Caco-2 (cell line): Measurements from ENCODE around the gene RBFOX1. TPM values are rescaled to one million over a fixed set of nuclear protein-coding genes. Genes with fewer than 3 reads are reported as not detected.

Experiments used
- BruUV-seq: library from RNA; stranded (reverse); fragments of 400-500 nt; replicated peaks from 2 replicates; lab custom pipeline; 2021; lab: Mats Ljungman, UMichigan
- CTCF ChIA-PET: fragments of 300-600 bp; sonication (Branson Sonifier 250); formaldehyde crosslinking; loops from one replicate; lab custom pipeline; 2022; ENCODE audit warnings: antibody characterized with exemption; lab: Charles Lee
- POLR2A ChIA-PET: fragments of 300-600 bp; sonication (Branson Sonifier 250); formaldehyde crosslinking; loops from one replicate; lab custom pipeline; 2022; ENCODE audit warnings: antibody characterized with exemption; lab: Charles Lee
- DNase-seq, 2 experiments: peaks; one replicate each; pipeline versions ENCODE4 v3.0.0 to v3.0.0-alpha.2; 2020 to 2022
- H3K27me3 ChIP-seq: replicated peaks from 2 replicates; pipeline ENCODE4 v1.6.0; 2011; ENCODE audit warnings: low read length; ENCODE audit not compliant: control insufficient read depth, insufficient read depth
- H3K36me3 ChIP-seq: 2 replicates; pipeline ENCODE4 v1.5.1; 2011; ENCODE audit warnings: low read length; ENCODE audit not compliant: control insufficient read depth, insufficient read depth
- H3K4me1 ChIP-seq: fragments of 250-450 bp; sonication (Bioruptor Pico); 2 replicates; pipeline ENCODE4 v1.5.1; 2020; ENCODE audit warnings: mild to moderate bottlenecking
- H3K4me3 ChIP-seq: 2 replicates; pipeline ENCODE4 v1.5.1; 2011; ENCODE audit warnings: low read depth, mild to moderate bottlenecking, control low read depth, low read length
- H3K9me3 ChIP-seq: fragments of 250-450 bp; sonication (Bioruptor Pico); 2 replicates; pipeline ENCODE4 v1.5.1; 2020; ENCODE audit warnings: mild to moderate bottlenecking, moderate library complexity
- H3K27ac Mint-ChIP-seq: one replicate; pipeline ENCODE4 v1.8.0; 2022; ENCODE audit warnings: mixed read lengths; ENCODE audit not compliant: unreplicated experiment
- H3K27me3 Mint-ChIP-seq: one replicate; pipeline ENCODE4 v1.8.0; 2022; ENCODE audit warnings: mixed read lengths; ENCODE audit not compliant: insufficient read depth, unreplicated experiment
- H3K36me3 Mint-ChIP-seq: one replicate; pipeline ENCODE4 v1.8.0; 2022; ENCODE audit warnings: mild to moderate bottlenecking, mixed read lengths; ENCODE audit not compliant: insufficient read depth, unreplicated experiment
- H3K4me1 Mint-ChIP-seq: one replicate; pipeline ENCODE4 v1.8.0; 2022; ENCODE audit warnings: low read depth, mixed read lengths; ENCODE audit not compliant: unreplicated experiment
- H3K4me3 Mint-ChIP-seq: one replicate; pipeline ENCODE4 v1.8.0; 2022; ENCODE audit warnings: mild to moderate bottlenecking, moderate library complexity, mixed read lengths; ENCODE audit not compliant: unreplicated experiment
- H3K9me3 Mint-ChIP-seq: one replicate; pipeline ENCODE4 v1.8.0; 2022; ENCODE audit warnings: mixed read lengths; ENCODE audit not compliant: unreplicated experiment
- CTCF ChIP-seq, 2 experiments: fragments of 200-600 bp in 1 of 2; IDR thresholded peaks; 1 replicate in 1 of 2; 2 replicates in 1 of 2; pipeline versions ENCODE4 v1.5.1 to v1.8.0; 2011 to 2022; ENCODE audit warnings: antibody characterized with exemption in 1 of 2, control low read depth in 1 of 2, inconsistent platforms in 1 of 2, low read depth in 1 of 2, low read length in 1 of 2, mild to moderate bottlenecking in 1 of 2, moderate library complexity in 1 of 2; ENCODE audit not compliant: insufficient read depth in 1 of 2, severe bottlenecking in 1 of 2, unreplicated experiment in 1 of 2
- intact Hi-C: fragments of 100-400 bp; cut with micrococcal nuclease; formaldehyde crosslinking; loops from one replicate; pipeline ENCODE4 v1.10.0; 2022; ENCODE audit not compliant: unreplicated experiment
- total RNA-seq: library from RNA; stranded (reverse); gene quantifications from 2 replicates; pipeline ENCODE4 v1.2.3, GENCODE V29; 2022

Gene RBFOX1
- total RNA-seq, 1 experiment from 2014 or later: 0.91 TPM

GRCh38 chr16:7304958-7305357 is 27.7 kb upstream of the RBFOX1 start:
- no peak for TF ChIP-seq CTCF (IDR thresholded peaks at IDR 0.05; ENCODE audit: insufficient read depth in 1 of 2, low read depth in 1 of 2, low read length in 1 of 2, severe bottlenecking in 1 of 2, unreplicated experiment in 1 of 2)
- DNase-seq: no peak
- no TSS peak for BruUV-seq
- Histone ChIP-seq H3K27me3 (no peaks in the 10 kb centered on the region), H3K9me3 (no peaks in the 10 kb centered on the region), H3K4me1 (no peaks in the 10 kb centered on the region), H3K36me3 (no peaks in the 10 kb centered on the region), H3K4me3 (no peak overlapping the region)
- H3K4me1 Mint-ChIP-seq: no peaks in the 10 kb centered on the region
- ChIA-PET CTCF (no interaction called here), POLR2A (no interaction called here)
- no peak overlapping the region for H3K4me3 Mint-ChIP-seq
- no peak overlapping the region for H3K27ac Mint-ChIP-seq
- intact Hi-C loops: loop anchor here (5.0 kb wide), 1 partner anchor 278 kb away; no protein-coding TSS in a partner anchor
- H3K36me3 Mint-ChIP-seq: no peaks in the 10 kb centered on the region
- H3K27me3 Mint-ChIP-seq: peaks cover 22% of the 10 kb centered on the region
- no peaks in the 10 kb centered on the region for H3K9me3 Mint-ChIP-seq

GRCh38 chr16:7313170-7313569 is 19.5 kb upstream of the RBFOX1 start:
- CTCF ChIA-PET: no interaction called here
- no TSS peak for BruUV-seq
- H3K4me3 ChIP-seq: no peak overlapping the region
- Mint-ChIP-seq H3K27ac (no peak overlapping the region), H3K9me3 (no peaks in the 10 kb centered on the region), H3K4me3 (no peak overlapping the region), H3K4me1 (no peaks in the 10 kb centered on the region), H3K36me3 (no peaks in the 10 kb centered on the region), H3K27me3 (peaks cover 3% of the 10 kb centered on the region)
- POLR2A ChIA-PET: no interaction called here
- H3K36me3 ChIP-seq: no peaks in the 10 kb centered on the region
- DNase-seq: peak in 1 of 2 experiments; percentile 5
- peak; percentile 51 to 56 for TF ChIP-seq CTCF (IDR thresholded peaks at IDR 0.05; ENCODE audit: insufficient read depth in 1 of 2, low read depth in 1 of 2, low read length in 1 of 2, severe bottlenecking in 1 of 2, unreplicated experiment in 1 of 2)
- no peaks in the 10 kb centered on the region for H3K27me3 ChIP-seq
- intact Hi-C loops: no loop called here
- no peaks in the 10 kb centered on the region for H3K9me3 ChIP-seq
- no peaks in the 10 kb centered on the region for H3K4me1 ChIP-seq

GRCh38 chr16:7314163-7314562 is 18.5 kb upstream of the RBFOX1 start:
- H3K27me3 ChIP-seq: no peaks in the 10 kb centered on the region
- no peak overlapping the region for H3K4me3 ChIP-seq
- H3K9me3 ChIP-seq: no peaks in the 10 kb centered on the region
- TF ChIP-seq CTCF (IDR thresholded peaks at IDR 0.05; ENCODE audit: insufficient read depth in 1 of 2, low read depth in 1 of 2, low read length in 1 of 2, severe bottlenecking in 1 of 2, unreplicated experiment in 1 of 2): no peak
- Mint-ChIP-seq H3K4me1 (no peaks in the 10 kb centered on the region), H3K4me3 (no peak overlapping the region), H3K36me3 (no peaks in the 10 kb centered on the region), H3K27me3 (peaks cover 3% of the 10 kb centered on the region), H3K27ac (no peak overlapping the region), H3K9me3 (no peaks in the 10 kb centered on the region)
- no peaks in the 10 kb centered on the region for H3K4me1 ChIP-seq
- intact Hi-C loops: no loop called here
- no TSS peak for BruUV-seq
- POLR2A ChIA-PET: no interaction called here
- CTCF ChIA-PET: no interaction called here
- no peaks in the 10 kb centered on the region for H3K36me3 ChIP-seq
- no peak for DNase-seq
